ENCODE data around the gene FBXL19. TPM values are rescaled to one million over a fixed set of nuclear protein-coding genes. Genes with fewer than 3 reads are reported as not detected.

The FBXL19 gene
- total and polyA plus RNA-seq, 2 of the 13 experiments (the other 11 are each of a cell fraction or from before 2014, with no cell fraction given) = 6.0 to 13.7 TPM

DNA sequence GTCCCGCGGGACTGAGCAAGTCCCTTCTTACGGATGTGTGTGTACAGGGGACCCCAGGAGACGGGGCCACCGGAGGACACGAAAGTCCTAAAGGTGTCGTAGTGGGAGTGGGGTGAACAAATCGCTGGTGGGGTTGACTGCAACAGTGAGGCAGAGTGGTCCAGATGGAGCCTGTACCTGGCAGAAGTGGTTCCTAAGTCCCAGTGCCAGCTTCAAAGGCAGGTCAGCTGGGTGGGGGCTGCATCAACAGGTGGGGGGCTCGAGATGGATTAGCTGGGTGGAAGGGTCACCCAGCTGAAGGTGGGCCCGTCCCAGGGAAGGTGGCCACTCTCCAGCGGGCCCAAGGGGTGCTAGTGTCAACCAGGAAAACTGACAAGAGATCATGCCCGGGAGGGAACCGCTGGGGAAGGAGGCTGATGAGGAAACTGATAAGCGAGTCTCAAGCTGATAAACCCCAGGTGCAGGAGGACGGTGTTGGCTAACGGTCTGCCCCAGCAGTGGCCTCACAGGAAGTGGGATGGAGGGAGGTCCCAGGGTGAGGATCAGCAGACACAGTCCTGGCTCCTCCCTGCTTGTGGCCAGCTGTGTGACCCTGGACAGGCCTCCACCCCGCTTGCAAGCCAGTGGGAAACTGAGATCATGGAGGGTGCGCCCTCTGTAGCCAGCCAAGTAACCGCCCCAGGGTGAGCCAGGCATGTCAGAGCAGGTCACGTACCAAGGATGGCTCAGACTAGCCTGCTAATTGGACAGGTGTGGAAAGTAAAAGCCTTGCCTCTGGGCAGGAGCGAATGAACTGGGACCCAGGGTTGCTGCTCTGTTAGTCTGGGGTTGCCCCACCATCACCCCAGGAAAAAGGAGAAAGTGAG, 26.5 kb downstream of the FBXL19 start (continued):
- TF ChIP-seq, protein P1, sequence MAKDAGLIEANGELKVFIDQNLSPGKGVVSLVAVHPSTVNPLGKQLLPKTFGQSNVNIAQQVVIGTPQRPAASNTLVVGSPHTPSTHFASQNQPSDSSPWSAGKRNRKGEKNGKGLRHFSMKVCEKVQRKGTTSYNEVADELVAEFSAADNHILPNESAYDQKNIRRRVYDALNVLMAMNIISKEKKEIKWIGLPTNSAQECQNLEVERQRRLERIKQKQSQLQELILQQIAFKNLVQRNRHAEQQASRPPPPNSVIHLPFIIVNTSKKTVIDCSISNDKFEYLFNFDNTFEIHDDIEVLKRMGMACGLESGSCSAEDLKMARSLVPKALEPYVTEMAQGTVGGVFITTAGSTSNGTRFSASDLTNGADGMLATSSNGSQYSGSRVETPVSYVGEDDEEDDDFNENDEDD (CRISPR knock-in tag; IDR thresholded peaks at IDR 0.05; ENCODE audit: borderline replicate concordance) = peak; percentile 65; the same call in 1 of the 2 replicates
- no peak for TF ChIP-seq ZNF10 (CRISPR knock-in tag; IDR thresholded peaks at IDR 0.05; ENCODE audit: borderline replicate concordance, low read depth)
- TF ChIP-seq ZNF563 (CRISPR knock-in tag; IDR thresholded peaks at IDR 0.05) = no peak; the same call in 1 of the 2 replicates
- TF ChIP-seq AHR (CRISPR knock-in tag; IDR thresholded peaks at IDR 0.05) = peak; percentile 36; the same call in 1 of the 2 replicates
- TF ChIP-seq, protein P2, sequence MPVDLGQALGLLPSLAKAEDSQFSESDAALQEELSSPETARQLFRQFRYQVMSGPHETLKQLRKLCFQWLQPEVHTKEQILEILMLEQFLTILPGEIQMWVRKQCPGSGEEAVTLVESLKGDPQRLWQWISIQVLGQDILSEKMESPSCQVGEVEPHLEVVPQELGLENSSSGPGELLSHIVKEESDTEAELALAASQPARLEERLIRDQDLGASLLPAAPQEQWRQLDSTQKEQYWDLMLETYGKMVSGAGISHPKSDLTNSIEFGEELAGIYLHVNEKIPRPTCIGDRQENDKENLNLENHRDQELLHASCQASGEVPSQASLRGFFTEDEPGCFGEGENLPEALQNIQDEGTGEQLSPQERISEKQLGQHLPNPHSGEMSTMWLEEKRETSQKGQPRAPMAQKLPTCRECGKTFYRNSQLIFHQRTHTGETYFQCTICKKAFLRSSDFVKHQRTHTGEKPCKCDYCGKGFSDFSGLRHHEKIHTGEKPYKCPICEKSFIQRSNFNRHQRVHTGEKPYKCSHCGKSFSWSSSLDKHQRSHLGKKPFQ (CRISPR knock-in tag; IDR thresholded peaks at IDR 0.05; ENCODE audit: insufficient replicate concordance) = no peak
- TF ChIP-seq, protein P3, sequence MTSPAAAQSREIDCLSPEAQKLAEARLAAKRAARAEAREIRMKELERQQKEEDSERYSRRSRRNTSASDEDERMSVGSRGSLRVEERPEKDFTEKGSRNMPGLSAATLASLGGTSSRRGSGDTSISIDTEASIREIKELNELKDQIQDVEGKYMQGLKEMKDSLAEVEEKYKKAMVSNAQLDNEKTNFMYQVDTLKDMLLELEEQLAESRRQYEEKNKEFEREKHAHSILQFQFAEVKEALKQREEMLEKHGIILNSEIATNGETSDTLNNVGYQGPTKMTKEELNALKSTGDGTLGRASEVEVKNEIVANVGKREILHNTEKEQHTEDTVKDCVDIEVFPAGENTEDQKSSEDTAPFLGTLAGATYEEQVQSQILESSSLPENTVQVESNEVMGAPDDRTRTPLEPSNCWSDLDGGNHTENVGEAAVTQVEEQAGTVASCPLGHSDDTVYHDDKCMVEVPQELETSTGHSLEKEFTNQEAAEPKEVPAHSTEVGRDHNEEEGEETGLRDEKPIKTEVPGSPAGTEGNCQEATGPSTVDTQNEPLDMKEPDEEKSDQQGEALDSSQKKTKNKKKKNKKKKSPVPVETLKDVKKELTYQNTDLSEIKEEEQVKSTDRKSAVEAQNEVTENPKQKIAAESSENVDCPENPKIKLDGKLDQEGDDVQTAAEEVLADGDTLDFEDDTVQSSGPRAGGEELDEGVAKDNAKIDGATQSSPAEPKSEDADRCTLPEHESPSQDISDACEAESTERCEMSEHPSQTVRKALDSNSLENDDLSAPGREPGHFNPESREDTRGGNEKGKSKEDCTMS (CRISPR knock-in tag; conservative IDR thresholded peaks at IDR 0.05) = 0 out of 2 replicates have a peak, but pooled peaks have one; percentile 31
- TF ChIP-seq ZBTB20 (CRISPR knock-in tag; IDR thresholded peaks at IDR 0.05; ENCODE audit: borderline replicate concordance, low read depth) = no peak
- TF ChIP-seq, protein P4, sequence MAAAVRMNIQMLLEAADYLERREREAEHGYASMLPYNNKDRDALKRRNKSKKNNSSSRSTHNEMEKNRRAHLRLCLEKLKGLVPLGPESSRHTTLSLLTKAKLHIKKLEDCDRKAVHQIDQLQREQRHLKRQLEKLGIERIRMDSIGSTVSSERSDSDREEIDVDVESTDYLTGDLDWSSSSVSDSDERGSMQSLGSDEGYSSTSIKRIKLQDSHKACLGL (CRISPR knock-in tag; IDR thresholded peaks at IDR 0.05) = peak; percentile 37; the same call in 1 of the 2 replicates
- TF ChIP-seq HIVEP1 (CRISPR knock-in tag; IDR thresholded peaks at IDR 0.05) = peak; percentile 90; the same call in 1 of the 2 replicates
- peak; percentile 92 for TF ChIP-seq ARNTL (CRISPR knock-in tag; IDR thresholded peaks at IDR 0.05)
- TF ChIP-seq, protein P5, sequence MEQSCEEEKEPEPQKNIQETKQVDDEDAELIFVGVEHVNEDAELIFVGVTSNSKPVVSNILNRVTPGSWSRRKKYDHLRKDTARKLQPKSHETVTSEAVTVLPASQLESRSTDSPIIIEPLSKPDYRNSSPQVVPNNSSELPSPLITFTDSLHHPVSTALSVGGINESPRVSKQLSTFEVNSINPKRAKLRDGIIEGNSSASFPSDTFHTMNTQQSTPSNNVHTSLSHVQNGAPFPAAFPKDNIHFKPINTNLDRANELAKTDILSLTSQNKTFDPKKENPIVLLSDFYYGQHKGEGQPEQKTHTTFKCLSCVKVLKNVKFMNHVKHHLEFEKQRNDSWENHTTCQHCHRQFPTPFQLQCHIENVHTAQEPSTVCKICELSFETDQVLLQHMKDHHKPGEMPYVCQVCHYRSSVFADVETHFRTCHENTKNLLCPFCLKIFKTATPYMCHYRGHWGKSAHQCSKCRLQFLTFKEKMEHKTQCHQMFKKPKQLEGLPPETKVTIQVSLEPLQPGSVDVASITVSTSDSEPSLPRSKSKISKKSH (CRISPR knock-in tag; IDR thresholded peaks at IDR 0.05; ENCODE audit: borderline replicate concordance) = no peak

All from HepG2 (cell line).